ENCODE measurements around the gene METTL24. TPM values are rescaled to one million over a fixed set of nuclear protein-coding genes. Genes with fewer than 3 reads are reported as not detected.
"Not testable (repeated sequence)": the region's sequence is repeated elsewhere in the genome, so short reads cannot be mapped to it uniquely, and the experiment has no call there.

Gene METTL24
- polyA plus RNA-seq, 3 donors from 2014 or later: 0.81 to 2.8 TPM; not detected in 1

DNA sequence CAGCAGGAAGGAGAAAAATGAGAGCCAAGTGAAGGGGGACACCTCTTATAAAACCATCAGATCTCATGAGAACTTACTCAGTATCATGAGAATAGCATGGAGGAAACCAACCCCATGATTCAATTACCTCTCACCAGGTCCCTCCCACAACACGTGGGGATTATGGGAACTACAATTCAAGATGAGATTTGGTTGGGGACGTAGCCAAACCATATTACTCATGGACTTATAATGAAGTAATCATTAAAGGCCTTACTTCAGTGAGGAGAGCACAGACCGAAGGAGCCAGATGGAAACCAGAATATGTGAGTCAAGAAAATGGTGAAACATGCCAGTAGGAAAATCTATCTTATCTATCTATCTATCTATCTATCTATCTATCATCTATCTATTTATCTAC is 113.5 kb downstream of the METTL24 start:
- peaks cover 8 to 29% (median 11%) of the 10 kb centered on the region in 3 donors for H3K36me3 Mint-ChIP-seq

DNA sequence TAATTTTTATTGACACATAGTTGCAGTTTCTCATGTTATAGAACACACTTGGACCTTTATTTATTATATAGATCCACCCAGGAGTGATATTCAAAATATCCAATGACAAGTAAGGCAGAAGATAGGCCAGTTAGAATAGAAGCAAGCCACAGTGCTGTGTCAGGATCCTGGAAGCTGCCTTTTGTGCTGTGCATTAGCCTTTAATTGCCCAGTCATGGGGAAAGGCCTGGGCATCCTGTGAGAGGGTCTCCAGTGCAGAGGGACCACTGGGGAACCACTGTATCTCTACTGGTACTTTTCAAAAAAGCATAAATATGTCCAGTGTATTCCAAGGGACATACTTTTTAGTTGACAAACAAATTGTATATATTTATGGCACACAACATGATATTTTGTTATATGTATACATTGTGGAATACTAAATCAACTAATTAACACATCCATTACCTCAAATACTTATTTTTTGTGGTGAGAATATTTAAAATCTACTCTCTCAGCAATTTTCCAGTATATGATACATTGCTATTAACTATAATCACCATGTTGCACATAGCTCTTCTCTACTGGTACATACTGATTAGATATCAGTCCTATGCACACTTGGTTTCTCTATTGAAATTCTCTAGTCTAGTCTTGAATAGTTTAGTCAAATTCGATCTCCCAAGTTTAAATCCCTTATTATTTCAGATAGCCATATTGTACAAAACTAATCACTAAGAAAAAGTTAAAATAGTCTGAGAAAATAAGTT is 118.4 kb downstream of the METTL24 start:
- no peak for DNase-seq
- H3K27ac Mint-ChIP-seq: no peak overlapping the region
- H3K4me1 Mint-ChIP-seq: peaks cover 6 to 9% of the 10 kb centered on the region in 2 donors
- H3K27me3 Mint-ChIP-seq (ENCODE audit: low read depth in 3 of 3): peaks cover 0 to 1% (median 0%) of the 10 kb centered on the region in 3 donors
- H3K9me3 Mint-ChIP-seq: no peaks in the 10 kb centered on the region
- peaks cover 19 to 30% (median 20%) of the 10 kb centered on the region in 3 donors for H3K36me3 Mint-ChIP-seq
- no peak overlapping the region for H3K4me3 Mint-ChIP-seq

More for the DNA sequence above, 113.5 kb downstream of the METTL24 start:
- H3K27ac Mint-ChIP-seq; H3K27me3 Mint-ChIP-seq (ENCODE audit: low read depth in 3 of 3); H3K9me3 Mint-ChIP-seq; DNase-seq; H3K4me3 Mint-ChIP-seq; H3K4me1 Mint-ChIP-seq: not testable (repeated sequence)

DNA sequence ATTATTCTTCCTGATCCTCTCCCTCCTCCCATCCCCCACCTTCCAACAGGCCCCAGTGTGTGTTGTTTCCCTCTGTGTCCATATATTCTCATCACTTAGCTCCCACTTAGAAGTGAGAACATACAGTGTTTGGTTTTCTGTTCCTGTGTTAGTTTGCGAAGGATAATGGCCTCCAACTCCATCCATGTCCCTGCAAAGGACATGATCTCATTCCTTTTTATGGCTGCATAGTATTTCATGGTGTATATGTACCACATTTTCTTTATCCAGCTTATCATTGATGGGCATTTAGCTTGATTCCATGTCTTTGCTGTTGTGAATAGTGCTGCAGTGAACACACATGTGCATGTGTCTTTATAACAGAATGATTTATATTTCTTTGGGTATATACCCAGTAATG is 122.1 kb downstream of the METTL24 start:
- Mint-ChIP-seq H3K4me1 (peaks cover 16 to 27% of the 10 kb centered on the region in 2 donors), H3K27ac (peak overlapping the region in 1 of 6 donors; percentile 40), H3K36me3 (peaks cover 11 to 20% (median 17%) of the 10 kb centered on the region in 3 donors)
- H3K4me3 Mint-ChIP-seq; H3K9me3 Mint-ChIP-seq; DNase-seq; H3K27me3 Mint-ChIP-seq (ENCODE audit: low read depth in 3 of 3): not testable (repeated sequence)

DNA sequence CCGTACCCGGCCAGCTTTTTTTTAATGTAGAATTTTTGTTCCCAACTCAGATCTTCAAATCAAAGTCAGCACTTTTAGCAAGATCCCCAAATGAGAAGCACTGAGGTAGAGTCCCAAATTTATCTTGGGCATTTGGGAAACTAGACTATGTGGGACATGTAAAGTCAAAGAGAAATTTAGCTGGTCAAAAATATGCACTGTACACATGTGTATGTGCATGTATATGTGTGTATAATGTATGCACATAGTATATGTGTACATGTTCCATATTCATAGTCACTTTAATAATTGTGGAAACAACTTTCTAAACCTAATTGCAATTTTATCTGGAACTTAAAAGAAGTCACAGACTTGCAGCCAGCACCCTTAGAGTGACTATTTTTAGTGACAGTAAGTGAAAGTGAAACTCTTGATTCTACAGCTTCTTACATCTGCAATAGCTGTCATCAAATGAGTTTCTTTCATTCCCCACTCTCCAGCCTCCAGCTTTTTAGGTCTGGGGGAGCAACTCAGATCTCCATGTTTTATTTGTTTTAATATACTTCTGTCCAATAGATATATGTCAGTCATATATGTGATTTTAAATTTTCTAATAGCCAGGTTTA is 124.3 kb downstream of the METTL24 start:
- H3K27ac Mint-ChIP-seq: peak overlapping the region; percentile 21 to 76 (median 49)
- peak in 2 of 3 donors; percentile 7 to 15 for DNase-seq
- H3K36me3 Mint-ChIP-seq: peaks cover 11 to 22% (median 20%) of the 10 kb centered on the region in 3 donors
- H3K4me1 Mint-ChIP-seq: peaks cover 16 to 27% of the 10 kb centered on the region in 2 donors
- peak overlapping the region in 2 of 5 donors; percentile 27 to 68 for H3K4me3 Mint-ChIP-seq
- no peaks in the 10 kb centered on the region for H3K27me3 Mint-ChIP-seq (ENCODE audit: low read depth in 3 of 3)
- H3K9me3 Mint-ChIP-seq: no peaks in the 10 kb centered on the region

DNA sequence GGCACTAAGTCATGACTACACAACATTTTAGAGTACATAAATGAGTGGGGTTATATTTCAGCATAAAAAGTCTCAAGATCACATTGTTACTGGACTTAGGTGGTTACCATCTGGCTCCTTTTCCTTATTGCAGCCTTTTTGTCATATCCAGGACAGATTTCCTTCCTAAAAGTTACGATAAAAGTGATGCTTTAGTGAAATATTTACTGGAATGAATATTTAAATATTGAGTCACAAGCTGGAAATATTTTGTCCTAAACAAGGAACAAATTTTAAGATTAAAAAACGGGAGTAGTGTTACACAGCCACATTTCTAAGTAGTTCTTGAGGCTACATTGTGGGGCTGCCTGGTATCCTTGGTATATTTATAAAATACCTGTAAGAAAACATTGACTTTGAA is 125.7 kb downstream of the METTL24 start:
- no peak for DNase-seq
- Mint-ChIP-seq H3K27me3 (ENCODE audit: low read depth in 3 of 3) (no peaks in the 10 kb centered on the region), H3K9me3 (no peaks in the 10 kb centered on the region), H3K27ac (peak overlapping the region in 3 of 6 donors; percentile 6 to 39 (median 37)), H3K4me1 (peaks cover 16 to 27% of the 10 kb centered on the region in 2 donors), H3K36me3 (peaks cover 11 to 23% (median 18%) of the 10 kb centered on the region in 3 donors), H3K4me3 (no peak overlapping the region)

DNA sequence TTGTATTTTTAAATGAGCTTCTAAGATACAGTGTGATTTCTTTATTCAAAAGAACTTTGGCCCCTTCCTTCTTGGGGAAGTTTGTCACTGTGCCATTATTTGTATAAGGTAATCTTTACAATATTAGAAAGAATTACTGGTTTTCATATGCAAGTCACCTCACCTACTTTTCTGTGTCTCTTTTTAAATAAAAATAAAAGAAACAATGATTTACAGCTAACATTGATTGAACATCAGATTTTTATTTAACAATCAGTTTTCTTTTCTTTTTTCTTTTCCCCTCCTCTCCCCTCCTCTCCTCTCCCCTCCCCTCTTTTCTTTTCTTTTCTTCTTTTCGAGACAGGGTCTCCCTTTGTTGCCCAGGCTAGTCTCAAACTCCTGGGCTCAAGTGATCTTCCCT is 131.9 kb downstream of the METTL24 start:
- no peak overlapping the region for H3K4me3 Mint-ChIP-seq
- peaks cover 11 to 38% (median 17%) of the 10 kb centered on the region in 3 donors for H3K36me3 Mint-ChIP-seq
- H3K27ac Mint-ChIP-seq: peak overlapping the region in 1 of 6 donors; percentile 64
- H3K27me3 Mint-ChIP-seq (ENCODE audit: low read depth in 3 of 3): no peaks in the 10 kb centered on the region
- H3K9me3 Mint-ChIP-seq: no peaks in the 10 kb centered on the region
- no peaks in the 10 kb centered on the region for H3K4me1 Mint-ChIP-seq
- no peak for DNase-seq

DNA sequence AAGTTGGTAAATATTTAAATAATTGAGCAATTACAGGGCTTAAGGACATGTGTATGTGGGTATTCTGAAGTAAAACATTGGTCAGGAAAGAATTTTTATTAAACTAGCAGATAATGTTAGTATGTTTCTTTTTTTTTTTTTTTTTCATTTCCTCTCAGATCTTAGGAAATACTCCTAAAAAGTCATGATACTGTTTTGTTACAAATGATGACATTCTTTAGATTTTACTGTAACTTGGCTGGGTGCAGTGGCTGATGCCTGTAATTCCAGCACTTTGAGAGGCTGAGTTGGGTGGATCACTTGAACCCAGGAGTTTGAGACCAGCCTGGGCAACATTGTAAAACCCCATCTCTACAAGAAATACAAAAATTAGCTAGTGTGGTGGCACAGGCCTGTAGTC is 136.4 kb downstream of the METTL24 start:
- no peaks in the 10 kb centered on the region for H3K9me3 Mint-ChIP-seq
- DNase-seq: no peak
- no peak overlapping the region for H3K27ac Mint-ChIP-seq
- no peak overlapping the region for H3K4me3 Mint-ChIP-seq
- H3K4me1 Mint-ChIP-seq: no peaks in the 10 kb centered on the region
- H3K27me3 Mint-ChIP-seq (ENCODE audit: low read depth in 3 of 3): no peaks in the 10 kb centered on the region
- peaks cover 31 to 55% (median 32%) of the 10 kb centered on the region in 3 donors for H3K36me3 Mint-ChIP-seq

DNA sequence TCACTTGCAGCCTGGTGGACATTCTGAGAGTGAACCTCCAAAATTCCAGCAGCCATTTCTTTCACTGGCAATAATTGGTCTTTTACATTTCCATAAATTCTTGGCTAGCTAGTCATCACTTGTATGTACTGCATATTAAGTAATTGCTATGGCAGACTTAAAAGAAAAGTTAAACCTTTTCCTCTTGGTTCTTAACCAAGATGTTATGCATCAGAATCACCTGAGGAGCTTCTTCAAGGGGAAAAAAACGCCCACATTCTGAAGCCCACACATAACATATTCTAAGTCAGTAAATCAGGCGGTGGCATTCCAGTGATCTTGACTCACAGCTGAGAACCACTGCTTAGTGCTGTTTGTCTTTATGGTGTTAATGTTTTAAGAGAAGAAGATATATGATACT is 140.9 kb downstream of the METTL24 start:
- Mint-ChIP-seq H3K4me3 (no peak overlapping the region), H3K27ac (no peak overlapping the region), H3K36me3 (peaks cover 37 to 56% (median 40%) of the 10 kb centered on the region in 3 donors), H3K9me3 (no peaks in the 10 kb centered on the region), H3K27me3 (ENCODE audit: low read depth in 3 of 3) (no peaks in the 10 kb centered on the region), H3K4me1 (no peaks in the 10 kb centered on the region)
- no peak for DNase-seq

DNA sequence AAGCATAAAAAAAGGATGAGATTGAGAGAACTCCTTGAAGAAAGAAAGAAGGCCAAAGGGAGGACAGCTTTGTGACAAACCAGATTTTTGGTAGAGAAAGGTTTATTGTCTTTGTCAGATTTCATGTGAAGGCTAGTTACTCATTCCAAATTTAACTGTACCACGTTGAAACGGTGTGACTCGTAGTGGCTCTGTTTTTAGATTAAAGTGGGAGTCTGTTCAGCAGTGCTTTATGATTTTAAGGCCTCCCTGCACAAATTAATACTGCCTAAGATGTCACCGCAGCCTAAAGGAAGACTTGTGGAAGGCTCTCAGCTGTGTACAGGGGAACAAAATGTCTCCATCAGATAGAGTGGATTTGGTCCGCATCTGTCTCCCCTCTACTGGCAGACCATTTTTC is 142.0 kb downstream of the METTL24 start:
- Mint-ChIP-seq H3K4me1 (no peaks in the 10 kb centered on the region), H3K4me3 (no peak overlapping the region), H3K27me3 (ENCODE audit: low read depth in 3 of 3) (no peaks in the 10 kb centered on the region), H3K9me3 (no peaks in the 10 kb centered on the region), H3K36me3 (peaks cover 38 to 61% (median 40%) of the 10 kb centered on the region in 3 donors), H3K27ac (peak overlapping the region in 1 of 6 donors; percentile 27)
- DNase-seq: no peak

DNA sequence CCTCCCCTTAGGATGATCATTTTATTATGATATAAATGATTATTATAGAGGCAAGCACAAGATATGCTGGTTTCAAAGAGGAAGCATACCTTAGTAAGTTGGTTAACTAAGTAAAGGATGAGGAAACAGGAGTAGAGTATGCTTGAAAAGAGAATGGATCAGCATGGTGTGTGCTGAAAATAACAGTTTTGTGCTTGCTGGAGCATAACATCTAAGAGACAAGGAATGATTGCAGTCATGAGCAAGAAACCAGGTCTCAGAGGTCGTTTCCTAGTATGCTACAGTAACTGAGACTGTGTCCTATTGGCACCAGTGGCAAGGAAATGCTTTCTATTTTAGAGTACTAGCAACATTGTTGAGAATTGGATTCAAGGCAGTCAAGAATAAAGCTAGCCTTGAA is 143.8 kb downstream of the METTL24 start:
- Mint-ChIP-seq H3K4me1 (no peaks in the 10 kb centered on the region), H3K27ac (no peak overlapping the region), H3K36me3 (peaks cover 34 to 61% (median 37%) of the 10 kb centered on the region in 3 donors), H3K4me3 (no peak overlapping the region), H3K9me3 (no peaks in the 10 kb centered on the region), H3K27me3 (ENCODE audit: low read depth in 3 of 3) (no peaks in the 10 kb centered on the region)
- DNase-seq: no peak

DNA sequence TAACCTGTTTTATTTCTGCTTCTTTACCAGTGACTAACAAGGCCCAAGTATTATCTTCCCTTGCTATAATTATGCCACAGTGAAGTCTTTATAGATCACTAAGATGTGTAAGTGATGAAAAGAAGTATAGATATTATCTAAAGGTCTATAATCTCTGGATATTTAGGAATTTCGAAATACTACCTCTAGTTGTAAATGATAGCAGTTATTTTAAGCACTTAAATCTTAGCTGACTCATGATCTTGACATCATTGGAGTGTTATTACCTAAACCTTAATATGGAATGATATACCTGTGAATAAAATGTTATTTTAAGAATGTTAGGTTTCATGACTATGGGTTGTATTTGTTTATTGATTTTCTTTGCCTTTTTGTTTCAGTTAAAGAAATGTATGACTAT is 146.4 kb downstream of the METTL24 start:
- no peaks in the 10 kb centered on the region for H3K27me3 Mint-ChIP-seq (ENCODE audit: low read depth in 3 of 3)
- peaks cover 32 to 56% (median 38%) of the 10 kb centered on the region in 3 donors for H3K36me3 Mint-ChIP-seq
- DNase-seq: no peak
- H3K9me3 Mint-ChIP-seq: no peaks in the 10 kb centered on the region
- H3K4me3 Mint-ChIP-seq: no peak overlapping the region
- H3K27ac Mint-ChIP-seq: no peak overlapping the region
- H3K4me1 Mint-ChIP-seq: no peaks in the 10 kb centered on the region

DNA sequence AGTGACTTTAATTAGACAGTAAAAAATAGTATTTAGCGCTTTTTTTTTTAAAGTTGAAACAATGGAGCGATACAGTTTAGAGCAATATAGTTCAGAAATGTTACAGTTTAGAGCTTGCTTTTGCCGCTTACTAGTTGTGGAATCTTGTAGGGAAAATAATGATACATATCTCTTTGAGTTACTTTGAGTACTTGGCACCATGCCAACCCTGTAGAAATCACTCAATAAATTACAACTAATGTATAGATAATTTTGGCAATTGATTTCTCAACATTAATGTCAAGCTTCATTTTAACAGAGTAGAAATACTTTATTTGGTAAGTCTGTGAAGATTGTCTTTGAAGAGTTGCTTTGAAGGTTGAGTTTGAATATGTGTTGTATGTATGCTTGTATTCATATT is 150.5 kb downstream of the METTL24 start:
- H3K4me3 Mint-ChIP-seq: no peak overlapping the region
- peaks cover 17 to 36% (median 25%) of the 10 kb centered on the region in 3 donors for H3K36me3 Mint-ChIP-seq
- no peaks in the 10 kb centered on the region for H3K27me3 Mint-ChIP-seq (ENCODE audit: low read depth in 3 of 3)
- H3K4me1 Mint-ChIP-seq: peaks cover 5 to 10% of the 10 kb centered on the region in 2 donors
- no peak overlapping the region for H3K27ac Mint-ChIP-seq
- no peak for DNase-seq
- no peaks in the 10 kb centered on the region for H3K9me3 Mint-ChIP-seq

DNA sequence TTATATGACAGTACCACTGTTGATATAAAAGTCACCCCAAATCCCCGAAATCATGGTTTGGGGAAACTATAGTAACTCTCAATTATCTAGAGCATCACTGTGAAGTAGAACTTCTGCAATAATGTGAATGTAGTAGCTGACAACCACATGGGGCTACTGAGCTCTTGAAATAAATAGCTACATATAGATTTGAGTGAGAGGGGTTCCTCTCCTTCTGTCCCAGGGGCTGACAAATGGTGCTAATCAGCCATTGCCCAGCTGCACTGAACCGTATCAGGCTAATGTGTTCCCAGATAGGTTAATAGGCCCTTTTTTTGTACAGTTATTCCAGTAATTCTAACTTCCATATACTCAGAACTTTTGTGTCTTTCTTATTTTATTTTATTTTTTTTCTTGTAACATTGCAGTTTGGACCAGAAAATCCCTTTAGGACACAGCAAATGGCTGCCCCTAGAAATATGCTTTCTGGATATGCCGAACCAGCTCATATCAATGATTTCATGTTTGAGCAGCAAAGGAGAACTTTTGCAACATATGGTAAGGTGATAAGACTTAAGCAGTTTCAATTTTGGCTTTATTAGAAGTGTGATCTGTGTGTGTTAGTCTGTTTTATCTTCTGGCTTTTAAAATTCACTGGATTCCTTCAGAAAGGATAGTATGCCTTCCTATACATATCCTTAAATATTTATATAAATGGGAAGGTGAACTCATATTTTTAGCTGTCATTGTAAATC is 156.8 kb downstream of the METTL24 start:
- Mint-ChIP-seq H3K4me1 (peaks cover 15 to 49% of the 10 kb centered on the region in 2 donors), H3K27ac (no peak overlapping the region), H3K9me3 (no peaks in the 10 kb centered on the region), H3K27me3 (ENCODE audit: low read depth in 3 of 3) (no peaks in the 10 kb centered on the region), H3K4me3 (no peak overlapping the region), H3K36me3 (no peaks in the 10 kb centered on the region)
- DNase-seq: no peak

DNA sequence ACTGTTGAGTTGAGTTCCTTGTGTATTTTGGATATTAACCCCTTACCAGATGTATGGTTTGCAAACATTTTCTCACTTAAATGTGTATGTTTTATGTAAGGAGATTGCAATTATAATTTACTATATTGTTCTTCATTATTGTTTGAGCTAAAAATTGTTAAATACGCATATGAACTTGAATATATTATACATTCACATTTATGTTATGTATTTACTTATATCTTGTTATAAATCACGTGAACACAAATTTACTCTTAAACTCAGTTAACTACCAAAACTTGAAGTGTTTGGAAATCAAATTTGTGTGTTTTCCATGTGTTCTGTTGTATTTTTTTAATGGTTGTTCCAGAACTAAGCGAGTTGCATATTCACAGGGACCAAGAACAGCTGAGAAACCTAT is 159.6 kb downstream of the METTL24 start:
- H3K4me1 Mint-ChIP-seq: peaks cover 10 to 68% of the 10 kb centered on the region in 2 donors
- H3K27me3 Mint-ChIP-seq (ENCODE audit: low read depth in 3 of 3): no peaks in the 10 kb centered on the region
- no peak for DNase-seq
- H3K4me3 Mint-ChIP-seq: no peak overlapping the region
- no peaks in the 10 kb centered on the region for H3K9me3 Mint-ChIP-seq
- peaks cover 3 to 9% (median 7%) of the 10 kb centered on the region in 3 donors for H3K36me3 Mint-ChIP-seq
- H3K27ac Mint-ChIP-seq: no peak overlapping the region
